GM19455 (cell line): ENCODE data around the gene EGLN2.
"Not testable (repeated sequence)": the region's sequence is repeated elsewhere in the genome, so short reads cannot be mapped to it uniquely, and the experiment has no call there.

Source experiments
- ATAC-seq: cut with Tn5 transposase; IDR thresholded peaks from one replicate; pipeline ENCODE4 v1.9.1; 2021; ENCODE audit not compliant: unreplicated experiment

The EGLN2 gene

GRCh38 chr19:40815223-40815622, 16.2 kb downstream of the EGLN2 start:
- no peak for ATAC-seq

- ATAC-seq, result not testable (repeated sequence)
These were observed 19.7 kb downstream of the EGLN2 start for GRCh38 chr19:40818480-40819399.

GRCh38 chr19:40819479-40820234, 20.7 kb downstream of the EGLN2 start:
- ATAC-seq, result not testable (repeated sequence)

GRCh38 chr19:40822161-40822560, 23.2 kb downstream of the EGLN2 start:
- ATAC-seq, result no peak

GRCh38 chr19:40822704-40823553, 23.9 kb downstream of the EGLN2 start:
- ATAC-seq, result not testable (repeated sequence)

GRCh38 chr19:40824916-40825315, 25.9 kb downstream of the EGLN2 start:
- not testable (repeated sequence) for ATAC-seq

- ATAC-seq, result not testable (repeated sequence)
These were observed 26.6 kb downstream of the EGLN2 start for GRCh38 chr19:40825460-40826095.

- ATAC-seq, result not testable (repeated sequence)
These were observed 27.3 kb downstream of the EGLN2 start for GRCh38 chr19:40826312-40826698.

GRCh38 chr19:40826699-40827385, 27.9 kb downstream of the EGLN2 start:
- not testable (repeated sequence) for ATAC-seq

- ATAC-seq, result no peak
These were observed 28.6 kb downstream of the EGLN2 start for GRCh38 chr19:40827386-40828247.

GRCh38 chr19:40829205-40829604, 30.2 kb downstream of the EGLN2 start:
- ATAC-seq, result no peak

GRCh38 chr19:40830741-40831140, 31.8 kb downstream of the EGLN2 start:
- ATAC-seq, result not testable (repeated sequence)

GRCh38 chr19:40831502-40832430, 32.8 kb downstream of the EGLN2 start:
- ATAC-seq, result no peak

GRCh38 chr19:40832431-40832790, 33.4 kb downstream of the EGLN2 start:
- ATAC-seq, result not testable (repeated sequence)

- not testable (repeated sequence) for ATAC-seq
These were observed 34.9 kb downstream of the EGLN2 start for GRCh38 chr19:40833728-40834533.

- ATAC-seq, result no peak
These were observed 37.9 kb downstream of the EGLN2 start for GRCh38 chr19:40836754-40837429.

GRCh38 chr19:40838477-40838876, 39.5 kb downstream of the EGLN2 start:
- not testable (repeated sequence) for ATAC-seq
